NT2/D1 (cell line): ENCODE measurements around the gene PTDSS2.

Experiments used
- DNase-seq: peaks from one replicate; pipeline ENCODE4 v3.0.0-alpha.2; 2011; ENCODE audit warnings: low read depth, low spot score
- H3K27me3 ChIP-seq: 2 replicates; pipeline ENCODE4 v1.6.0; 2011; ENCODE audit warnings: mild to moderate bottlenecking; ENCODE audit not compliant: insufficient read length, insufficient read depth
- H3K36me3 ChIP-seq: 2 replicates; pipeline ENCODE4 v1.6.1; 2011; ENCODE audit warnings: mild to moderate bottlenecking, low read length, mixed read lengths; ENCODE audit not compliant: insufficient read depth, insufficient read length
- H3K4me1 ChIP-seq: 2 replicates; pipeline ENCODE4 v1.5.1; 2011; ENCODE audit not compliant: insufficient read depth, insufficient read length
- H3K4me3 ChIP-seq: 2 replicates; pipeline ENCODE4 v1.5.1; 2011; ENCODE audit warnings: low read depth; ENCODE audit not compliant: insufficient read length
- H3K9ac ChIP-seq: 2 replicates; pipeline ENCODE4 v1.6.0; 2011; ENCODE audit warnings: low read depth; ENCODE audit not compliant: insufficient read length
- H3K9me3 ChIP-seq: 2 replicates; pipeline ENCODE4 v1.5.1; 2011; ENCODE audit warnings: mild to moderate bottlenecking, low read length; ENCODE audit not compliant: insufficient read depth
- SUZ12 ChIP-seq: IDR thresholded peaks from 2 replicates; pipeline ENCODE4 v1.6.1; 2011; ENCODE audit not compliant: insufficient read length, insufficient read depth; ENCODE audit errors: extremely low read depth
- YY1 ChIP-seq: IDR thresholded peaks from 2 replicates; pipeline ENCODE4 v1.6.1; 2011; ENCODE audit not compliant: insufficient read length, insufficient read depth
- ZNF274 ChIP-seq: IDR thresholded peaks from 2 replicates; pipeline ENCODE4 v1.6.1; 2011; ENCODE audit warnings: mild to moderate bottlenecking, low read depth, low read length

PTDSS2 gene

DNA sequence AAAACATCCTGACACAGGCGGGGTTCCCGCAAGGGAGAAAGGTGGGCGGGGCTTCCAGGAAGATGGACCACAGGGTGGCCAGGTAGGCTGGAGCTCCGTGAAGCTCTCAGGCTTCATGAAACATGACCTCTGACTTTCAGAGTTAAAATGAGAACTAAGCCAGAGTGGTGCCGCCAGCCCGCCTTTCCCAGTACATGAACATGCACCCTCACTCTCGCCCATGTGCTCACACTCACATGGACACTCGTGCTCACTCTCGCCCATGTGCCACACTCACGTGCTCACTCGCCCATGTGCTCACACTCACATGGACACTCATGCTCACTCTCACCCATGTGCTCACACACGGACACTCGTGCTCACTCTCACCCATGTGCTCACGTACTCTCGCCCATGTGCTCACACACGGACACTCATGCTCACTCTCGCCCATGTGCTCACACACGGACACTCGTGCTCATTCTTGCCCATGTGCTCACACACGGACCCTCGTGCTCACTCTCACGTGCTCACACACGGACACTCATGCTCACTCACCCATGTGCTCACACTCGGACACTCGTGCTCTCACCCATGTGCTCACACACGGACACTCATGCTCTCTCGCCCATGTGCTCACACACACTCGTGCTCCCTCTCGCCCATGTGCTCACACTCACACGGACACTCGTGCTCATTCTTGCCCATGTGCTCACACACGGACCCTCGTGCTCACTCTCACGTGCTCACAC is 46.9 kb downstream of the PTDSS2 start:
- Histone ChIP-seq H3K9me3 (no peaks in the 10 kb centered on the region), H3K36me3 (peaks cover 94% of the 10 kb centered on the region), H3K4me1 (peaks cover 4% of the 10 kb centered on the region), H3K4me3 (no peak overlapping the region), H3K9ac (no peak overlapping the region), H3K27me3 (no peaks in the 10 kb centered on the region)
- no peak for TF ChIP-seq YY1
- DNase-seq = no peak

DNA sequence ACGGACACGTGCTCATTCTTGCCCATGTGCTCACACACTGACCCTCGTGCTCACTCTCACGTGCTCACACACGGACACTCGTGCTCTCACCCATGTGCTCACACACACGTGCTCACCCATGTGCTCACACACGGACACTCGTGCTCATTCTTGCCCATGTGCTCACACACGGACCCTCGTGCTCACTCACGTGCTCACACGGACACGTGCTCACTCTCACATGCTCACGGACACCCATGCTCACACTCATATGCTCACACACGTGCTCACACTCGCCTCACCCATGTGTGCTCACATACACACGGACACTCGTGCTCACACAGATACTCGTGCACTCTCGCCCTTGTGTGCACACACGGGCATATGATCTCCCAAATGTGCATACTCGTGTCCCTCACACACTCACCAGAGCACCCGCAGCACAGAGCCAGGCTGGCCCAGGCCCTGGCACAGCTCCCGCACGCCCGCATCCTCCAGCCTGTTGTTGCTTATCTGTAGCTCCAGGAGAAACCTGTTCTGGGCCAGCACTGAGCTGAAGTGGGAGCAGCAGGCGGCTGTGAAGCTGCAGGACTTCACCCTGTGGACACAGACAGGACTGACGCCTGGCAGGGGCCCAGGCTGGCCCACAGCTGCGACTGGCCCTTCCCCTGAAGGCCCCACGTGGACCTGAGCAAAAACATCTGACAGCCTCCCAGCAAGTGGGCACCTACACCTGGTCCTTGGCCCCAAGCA is 47.7 kb downstream of the PTDSS2 start:
- Histone ChIP-seq H3K27me3 (no peaks in the 10 kb centered on the region), H3K4me1 (peaks cover 8% of the 10 kb centered on the region), H3K36me3 (peaks cover 95% of the 10 kb centered on the region), H3K4me3 (no peak overlapping the region), H3K9me3 (no peaks in the 10 kb centered on the region), H3K9ac (no peak overlapping the region)
- no peak for DNase-seq
- TF ChIP-seq YY1 (no peak), SUZ12 (no peak), ZNF274 (no peak)

DNA sequence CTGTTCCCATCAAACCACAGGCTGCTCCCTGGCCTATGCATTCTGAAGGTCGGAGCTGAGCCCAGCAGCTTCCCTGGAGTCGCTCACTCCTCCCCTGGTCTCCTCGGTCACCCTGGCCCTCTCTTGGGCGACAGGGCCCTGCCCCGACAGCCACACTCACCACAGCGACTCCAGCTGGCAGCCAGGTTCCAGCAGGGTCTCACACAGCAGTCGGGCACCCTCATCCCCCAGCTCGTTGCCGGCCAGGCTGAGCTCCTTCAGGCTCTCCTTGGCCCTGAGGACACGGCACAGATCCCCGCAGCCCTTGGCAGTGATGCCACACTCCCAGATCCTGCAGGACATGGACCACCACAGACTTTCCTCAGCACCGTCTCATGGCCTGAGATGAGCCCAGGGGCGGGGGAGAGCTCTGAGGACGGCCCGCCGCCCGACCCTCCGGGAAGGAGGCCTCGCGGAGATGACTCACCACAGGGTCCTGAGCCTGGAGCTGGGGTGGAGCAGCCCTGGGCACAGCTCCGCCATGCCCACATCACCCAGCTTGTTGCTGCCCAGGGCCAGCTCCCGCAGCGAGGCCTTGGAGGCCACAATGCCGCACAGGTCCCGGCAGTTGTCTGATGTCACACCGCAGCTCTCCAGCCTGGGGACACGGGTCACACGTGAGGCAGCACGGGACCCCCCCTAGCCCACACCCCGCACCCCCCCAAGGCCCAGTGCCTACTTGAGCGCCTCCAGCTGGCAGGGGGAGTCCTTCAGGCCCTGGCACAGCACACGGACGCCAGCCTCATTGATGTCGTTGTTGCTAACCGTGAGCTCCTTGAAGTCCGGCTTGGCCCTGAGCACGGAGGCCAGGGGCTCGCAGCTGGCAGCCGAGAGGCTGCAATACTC is 48.5 kb downstream of the PTDSS2 start:
- TF ChIP-seq YY1 = no peak
- no peak for TF ChIP-seq SUZ12
- TF ChIP-seq ZNF274 = no peak
- DNase-seq = no peak
- Histone ChIP-seq H3K9me3 (no peaks in the 10 kb centered on the region), H3K9ac (no peak overlapping the region), H3K36me3 (peaks cover 94% of the 10 kb centered on the region), H3K4me1 (peaks cover 8% of the 10 kb centered on the region), H3K4me3 (no peak overlapping the region), H3K27me3 (no peaks in the 10 kb centered on the region)

DNA sequence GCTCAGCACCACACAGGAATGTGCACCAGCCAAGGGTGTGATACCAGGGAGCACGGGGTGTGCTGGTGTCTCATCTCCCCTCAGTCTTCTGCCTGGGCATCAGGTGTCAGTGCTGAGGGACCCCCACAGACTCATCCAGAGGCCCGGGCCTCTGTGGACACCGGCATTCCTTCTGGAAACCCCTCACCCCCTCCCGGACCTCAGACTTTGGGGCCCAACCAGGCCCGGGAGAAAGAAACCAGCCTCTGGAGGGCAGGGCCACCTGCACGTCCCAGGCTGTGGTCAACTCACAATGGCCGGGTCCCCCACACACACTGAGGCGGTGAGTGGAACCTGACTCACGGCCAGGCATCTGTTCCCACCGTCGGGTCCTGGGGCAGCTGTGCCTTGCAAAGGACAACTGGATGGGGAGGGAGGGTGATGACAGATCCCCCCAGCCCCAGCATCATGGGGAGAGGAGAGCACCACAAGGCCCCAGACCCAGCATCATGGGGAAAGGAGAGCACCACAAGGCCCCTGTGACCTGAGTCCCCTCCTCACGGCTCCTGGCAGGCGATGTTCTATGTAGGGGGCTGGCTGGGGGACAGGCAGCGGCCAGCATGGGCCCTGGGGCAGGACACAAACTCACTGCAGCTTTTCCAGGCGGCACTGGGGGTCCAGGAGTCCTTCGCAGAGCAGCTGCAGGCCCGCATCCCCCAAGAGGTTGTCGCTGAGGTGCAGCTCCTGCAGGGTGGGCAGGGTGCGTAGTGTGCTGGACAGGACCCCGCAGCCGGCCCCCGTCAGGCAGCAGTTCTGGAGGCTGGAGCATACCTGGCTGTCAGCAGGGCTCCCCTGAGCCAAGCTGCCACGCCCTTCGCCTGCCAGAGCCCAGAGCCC is 49.4 kb downstream of the PTDSS2 start:
- Histone ChIP-seq H3K27me3 (no peaks in the 10 kb centered on the region), H3K36me3 (peaks cover 93% of the 10 kb centered on the region), H3K9me3 (no peaks in the 10 kb centered on the region), H3K4me1 (peaks cover 12% of the 10 kb centered on the region), H3K4me3 (no peak overlapping the region), H3K9ac (peak overlapping the region; percentile 8)
- no peak for DNase-seq
- TF ChIP-seq ZNF274 = no peak
- no peak for TF ChIP-seq YY1
- TF ChIP-seq SUZ12 = no peak

DNA sequence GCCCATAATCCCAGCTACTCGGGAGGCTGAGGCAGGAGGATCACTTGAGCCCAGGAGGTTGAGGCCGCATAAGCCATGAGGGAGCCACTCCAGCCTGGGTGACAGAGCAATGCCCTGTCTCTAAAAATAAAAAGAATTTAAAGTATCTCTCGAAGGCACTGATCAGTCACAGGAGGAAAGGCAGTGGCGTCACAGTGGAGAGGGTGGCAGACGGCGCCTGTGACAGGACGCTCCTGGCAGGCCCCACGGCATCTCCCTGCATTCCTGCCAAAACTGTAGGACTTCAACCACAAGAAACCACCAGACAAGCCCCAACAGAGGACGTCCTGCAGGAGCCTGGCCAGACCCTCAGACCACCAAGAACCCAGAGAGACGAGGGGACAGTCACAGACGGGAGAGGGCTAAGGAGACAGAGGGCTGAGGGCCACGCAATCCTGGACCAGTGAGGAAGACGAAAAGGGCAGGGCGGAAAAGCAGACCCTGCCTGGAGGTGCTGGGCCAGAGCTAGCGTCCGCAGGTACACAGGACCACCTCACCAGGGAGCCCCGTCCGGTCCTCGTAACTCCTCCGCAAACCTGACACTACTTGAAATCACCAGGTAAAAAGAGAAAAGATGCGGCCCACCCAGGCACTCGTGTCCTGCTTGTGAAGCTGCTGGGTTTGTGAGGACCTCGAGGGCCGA is 51.1 kb downstream of the PTDSS2 start:
- Histone ChIP-seq H3K9me3 (no peaks in the 10 kb centered on the region), H3K9ac (peak overlapping the region; percentile 26), H3K36me3 (peaks cover 89% of the 10 kb centered on the region), H3K27me3 (no peaks in the 10 kb centered on the region), H3K4me1 (peaks cover 12% of the 10 kb centered on the region), H3K4me3 (no peak overlapping the region)
- DNase-seq = no peak
- no peak for TF ChIP-seq SUZ12
- TF ChIP-seq ZNF274 = no peak
- no peak for TF ChIP-seq YY1

DNA sequence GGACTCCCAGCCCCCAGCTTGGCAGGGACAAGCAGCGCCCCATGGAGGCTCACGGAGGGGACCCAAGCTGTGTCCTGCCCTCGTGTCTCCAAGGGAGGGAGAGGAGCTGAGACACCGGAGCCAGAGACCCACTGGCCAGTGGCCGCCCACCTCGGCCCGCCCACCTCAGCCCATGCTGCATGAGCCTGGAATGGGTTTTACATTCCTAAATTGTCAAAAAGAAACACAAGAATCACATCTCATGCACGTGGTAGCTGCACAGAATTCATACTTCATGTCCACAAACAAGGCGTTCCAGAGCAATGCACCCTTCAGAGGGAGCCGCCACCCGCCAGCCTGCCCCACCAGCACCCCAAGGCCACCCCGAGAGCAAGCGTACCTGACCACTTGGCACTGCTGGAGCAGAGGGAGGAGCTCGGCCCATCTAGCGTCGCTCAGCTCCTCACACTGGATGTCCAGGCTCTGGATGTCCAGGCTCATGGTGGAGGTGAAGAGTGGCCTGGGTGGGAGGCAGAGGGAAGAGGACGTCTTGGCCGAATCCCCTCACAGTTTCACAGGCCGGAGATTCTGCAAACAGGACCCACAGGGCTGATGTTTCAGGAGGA is 51.7 kb downstream of the PTDSS2 start:
- TF ChIP-seq SUZ12 (no peak), YY1 (no peak), ZNF274 (no peak)
- H3K36me3 ChIP-seq = peaks cover 85% of the 10 kb centered on the region
- no peaks in the 10 kb centered on the region for H3K9me3 ChIP-seq
- H3K27me3 ChIP-seq = no peaks in the 10 kb centered on the region
- H3K4me3 ChIP-seq = no peak overlapping the region
- DNase-seq = no peak
- peaks cover 12% of the 10 kb centered on the region for H3K4me1 ChIP-seq
- H3K9ac ChIP-seq = no peak overlapping the region
